Measurements from ENCODE around the gene PPP2R2B. TPM values are rescaled to one million over a fixed set of nuclear protein-coding genes. Genes with fewer than 3 reads are reported as not detected.
"Not testable (repeated sequence)": the region's sequence is repeated elsewhere in the genome, so short reads cannot be mapped to it uniquely, and the experiment has no call there.

The PPP2R2B gene
- total RNA-seq, 1 experiment from 2014 or later: 9.1 TPM

GRCh38 chr5:146620031-146620668 lies 258.4 kb downstream of the PPP2R2B start:
- DNase-seq: no peak
- no peaks in the 10 kb centered on the region for H3K27me3 ChIP-seq
- no peak overlapping the region for H3K4me3 ChIP-seq
- no peaks in the 10 kb centered on the region for H3K36me3 ChIP-seq
- peaks cover 11% of the 10 kb centered on the region for H3K9me3 ChIP-seq

- H3K9me3 ChIP-seq: peaks cover 9% of the 10 kb centered on the region
- no peaks in the 10 kb centered on the region for H3K36me3 ChIP-seq
- H3K27me3 ChIP-seq: no peaks in the 10 kb centered on the region
- H3K4me3 ChIP-seq: no peak overlapping the region
- DNase-seq: no peak
These were observed 260.1 kb downstream of the PPP2R2B start for GRCh38 chr5:146618434-146618833.

- not testable (repeated sequence) for H3K4me3 ChIP-seq, DNase-seq, H3K36me3 ChIP-seq, H3K27me3 ChIP-seq, H3K9me3 ChIP-seq
These were observed 268.8 kb downstream of the PPP2R2B start for GRCh38 chr5:146609731-146610130.

GRCh38 chr5:146607659-146608332 lies 270.8 kb downstream of the PPP2R2B start:
- Histone ChIP-seq H3K36me3 (no peaks in the 10 kb centered on the region), H3K4me3 (no peak overlapping the region), H3K27me3 (peaks cover 8% of the 10 kb centered on the region; the same call in 1 of the 2 replicates), H3K9me3 (0 out of 2 replicates have a peak, but pooled peaks cover 3% of the 10 kb centered on the region)
- no peak for DNase-seq

GRCh38 chr5:146606893-146607292 lies 271.7 kb downstream of the PPP2R2B start:
- no peak for DNase-seq
- Histone ChIP-seq H3K27me3 (peaks cover 8% of the 10 kb centered on the region; the same call in 1 of the 2 replicates), H3K4me3 (no peak overlapping the region), H3K36me3 (no peaks in the 10 kb centered on the region), H3K9me3 (0 out of 2 replicates have a peak, but pooled peaks cover 3% of the 10 kb centered on the region)

GRCh38 chr5:146600376-146600775 lies 278.2 kb downstream of the PPP2R2B start:
- Histone ChIP-seq H3K36me3 (no peaks in the 10 kb centered on the region), H3K4me3 (no peak overlapping the region), H3K27me3 (peaks cover 8% of the 10 kb centered on the region), H3K9me3 (no peaks in the 10 kb centered on the region)
- no peak for DNase-seq

GRCh38 chr5:146599261-146599660 lies 279.3 kb downstream of the PPP2R2B start:
- DNase-seq: no peak
- Histone ChIP-seq H3K27me3 (peaks cover 8% of the 10 kb centered on the region), H3K36me3 (no peaks in the 10 kb centered on the region), H3K4me3 (no peak overlapping the region), H3K9me3 (no peaks in the 10 kb centered on the region)

GRCh38 chr5:146595088-146595487 lies 283.5 kb downstream of the PPP2R2B start:
- H3K9me3 ChIP-seq: peaks cover 2% of the 10 kb centered on the region; the same call in 1 of the 2 replicates
- H3K4me3 ChIP-seq: no peak overlapping the region
- H3K27me3 ChIP-seq: peaks cover 9% of the 10 kb centered on the region
- no peak for DNase-seq
- no peaks in the 10 kb centered on the region for H3K36me3 ChIP-seq

GRCh38 chr5:146592352-146592751 lies 286.2 kb downstream of the PPP2R2B start:
- Histone ChIP-seq H3K4me3 (no peak overlapping the region), H3K9me3 (peaks cover 2% of the 10 kb centered on the region; the same call in 1 of the 2 replicates), H3K27me3 (peaks cover 3% of the 10 kb centered on the region; the same call in 1 of the 2 replicates), H3K36me3 (no peaks in the 10 kb centered on the region)
- DNase-seq: no peak

- peaks cover 6% of the 10 kb centered on the region; the same call in 1 of the 2 replicates for H3K27me3 ChIP-seq
- no peak overlapping the region for H3K4me3 ChIP-seq
- peaks cover 2% of the 10 kb centered on the region; the same call in 1 of the 2 replicates for H3K9me3 ChIP-seq
- H3K36me3 ChIP-seq: no peaks in the 10 kb centered on the region
- DNase-seq: no peak
These were observed 289.6 kb downstream of the PPP2R2B start for GRCh38 chr5:146589028-146589345.

GRCh38 chr5:146588331-146589027 lies 290.1 kb downstream of the PPP2R2B start:
- H3K36me3 ChIP-seq: no peaks in the 10 kb centered on the region
- no peak overlapping the region for H3K4me3 ChIP-seq
- DNase-seq: no peak
- peaks cover 2% of the 10 kb centered on the region; the same call in 1 of the 2 replicates for H3K9me3 ChIP-seq
- peaks cover 6% of the 10 kb centered on the region; the same call in 1 of the 2 replicates for H3K27me3 ChIP-seq

GRCh38 chr5:146586752-146587151 lies 291.8 kb downstream of the PPP2R2B start:
- Histone ChIP-seq H3K36me3 (no peaks in the 10 kb centered on the region), H3K27me3 (peaks cover 5% of the 10 kb centered on the region), H3K9me3 (peaks cover 2% of the 10 kb centered on the region; the same call in 1 of the 2 replicates), H3K4me3 (no peak overlapping the region)
- no peak for DNase-seq

- no peak overlapping the region for H3K4me3 ChIP-seq
- DNase-seq: no peak
- no peaks in the 10 kb centered on the region for H3K36me3 ChIP-seq
- peaks cover 5% of the 10 kb centered on the region for H3K9me3 ChIP-seq
- peaks cover 12% of the 10 kb centered on the region for H3K27me3 ChIP-seq
These were observed 293.8 kb downstream of the PPP2R2B start for GRCh38 chr5:146584750-146585149.

- Histone ChIP-seq H3K9me3 (peaks cover 5% of the 10 kb centered on the region), H3K36me3 (no peaks in the 10 kb centered on the region), H3K4me3 (no peak overlapping the region), H3K27me3 (peaks cover 14% of the 10 kb centered on the region)
- DNase-seq: no peak
These were observed 296.4 kb downstream of the PPP2R2B start for GRCh38 chr5:146582051-146582596.

- DNase-seq: no peak
- peaks cover 5% of the 10 kb centered on the region for H3K9me3 ChIP-seq
- H3K4me3 ChIP-seq: no peak overlapping the region
- H3K27me3 ChIP-seq: peaks cover 14% of the 10 kb centered on the region
- no peaks in the 10 kb centered on the region for H3K36me3 ChIP-seq
These were observed 298.3 kb downstream of the PPP2R2B start for GRCh38 chr5:146580237-146580636.

GRCh38 chr5:146574713-146575112 lies 303.8 kb downstream of the PPP2R2B start:
- Histone ChIP-seq H3K36me3 (no peaks in the 10 kb centered on the region), H3K27me3 (0 out of 2 replicates have a peak, but pooled peaks cover 2% of the 10 kb centered on the region), H3K9me3 (no peaks in the 10 kb centered on the region), H3K4me3 (no peak overlapping the region)
- DNase-seq: no peak

GRCh38 chr5:146568161-146568560 lies 310.4 kb downstream of the PPP2R2B start:
- no peak overlapping the region for H3K4me3 ChIP-seq
- DNase-seq: no peak
- no peaks in the 10 kb centered on the region for H3K27me3 ChIP-seq
- no peaks in the 10 kb centered on the region for H3K9me3 ChIP-seq
- no peaks in the 10 kb centered on the region for H3K36me3 ChIP-seq

All from MG63 (cell line).